Vagina (tissue), 2 donors: ENCODE measurements around the gene STX16.

Experiments used
- CTCF ChIP-seq, 3 experiments: fragments of 450-650 bp in 2 of 3; fragments of 200-600 bp in 1 of 3; sonication (generic) in 1 of 3; IDR thresholded peaks; one replicate each; pipeline ENCODE4 v1.5.1; 2017 to 2019; ENCODE audit warnings: antibody characterized with exemption in 3 of 3, mild to moderate bottlenecking in 2 of 3, moderate library complexity in 2 of 3
- POLR2A ChIP-seq, 2 donors: fragments of 450-650 bp; IDR thresholded peaks; one replicate each; pipeline ENCODE4 v1.6.1; 2017; ENCODE audit warnings: antibody characterized with exemption in 2 of 2, mild to moderate bottlenecking in 2 of 2, moderate library complexity in 2 of 2
- POLR2AphosphoS5 ChIP-seq, 2 donors: sonication (generic); formaldehyde crosslinking; IDR thresholded peaks; one replicate each; pipeline ENCODE4 v1.9.0; 2017; ENCODE audit warnings: antibody characterized with exemption in 2 of 2, mild to moderate bottlenecking in 2 of 2, low read depth in 1 of 2; ENCODE audit not compliant: insufficient read depth in 1 of 2

GRCh38 chr20:58691773-58692578 lies 40.9 kb downstream of the STX16 start:
- no peak for TF ChIP-seq CTCF (IDR thresholded peaks at IDR 0.05)
- TF ChIP-seq POLR2AphosphoS5 (IDR thresholded peaks at IDR 0.05; ENCODE audit: insufficient read depth in 1 of 2, low read depth in 1 of 2): peak in 1 of 2 donors; percentile 46
- TF ChIP-seq POLR2A (IDR thresholded peaks at IDR 0.05): no peak
